GM12891 (cell line): ENCODE results near the gene DAAM1.

ENCODE experiments used
- DNase-seq: peaks from one replicate; pipeline ENCODE4 v3.0.0; 2011; ENCODE audit warnings: low spot score; ENCODE audit not compliant: insufficient read length
- FAIRE-seq: peaks from 2 replicates; lab custom pipeline; 2011; peaks lifted over from hg19 to GRCh38; lab: Jason Lieb, UNC
- PAX5 ChIP-seq: IDR thresholded peaks from 2 replicates; pipeline ENCODE4 v1.6.1; 2011; ENCODE audit warnings: low read length, moderate library complexity, mild to moderate bottlenecking; ENCODE audit not compliant: insufficient read depth, severe bottlenecking
- POLR2A ChIP-seq: IDR thresholded peaks from 2 replicates; pipeline ENCODE4 v1.6.1; 2011; ENCODE audit warnings: low read depth, low read length, control low read depth
- POLR2AphosphoS5 ChIP-seq: IDR thresholded peaks from 2 replicates; pipeline ENCODE4 v1.6.1; 2011; ENCODE audit warnings: low read depth, low read length, control low read depth
- POU2F2 ChIP-seq: IDR thresholded peaks from 2 replicates; pipeline ENCODE4 v1.6.1; 2011; ENCODE audit warnings: low read depth, mild to moderate bottlenecking, control low read depth, low read length, moderate library complexity
- SPI1 ChIP-seq: IDR thresholded peaks from 2 replicates; pipeline ENCODE4 v1.6.1; 2011; ENCODE audit warnings: low read depth, low read length, control low read depth
- TAF1 ChIP-seq: IDR thresholded peaks from 2 replicates; pipeline ENCODE4 v1.6.1; 2011; ENCODE audit warnings: low read depth, low read length, control low read depth

DAAM1 gene

GRCh38 chr14:59338761-59339160 lies 150.3 kb downstream of the DAAM1 start:
- DNase-seq (no peak), FAIRE-seq (no peak)
- no peak for TF ChIP-seq POLR2AphosphoS5
- no peak for TF ChIP-seq POLR2A
- TF ChIP-seq POU2F2: no peak
- no peak for TF ChIP-seq SPI1
- TF ChIP-seq TAF1: no peak
- TF ChIP-seq PAX5: no peak

DNA sequence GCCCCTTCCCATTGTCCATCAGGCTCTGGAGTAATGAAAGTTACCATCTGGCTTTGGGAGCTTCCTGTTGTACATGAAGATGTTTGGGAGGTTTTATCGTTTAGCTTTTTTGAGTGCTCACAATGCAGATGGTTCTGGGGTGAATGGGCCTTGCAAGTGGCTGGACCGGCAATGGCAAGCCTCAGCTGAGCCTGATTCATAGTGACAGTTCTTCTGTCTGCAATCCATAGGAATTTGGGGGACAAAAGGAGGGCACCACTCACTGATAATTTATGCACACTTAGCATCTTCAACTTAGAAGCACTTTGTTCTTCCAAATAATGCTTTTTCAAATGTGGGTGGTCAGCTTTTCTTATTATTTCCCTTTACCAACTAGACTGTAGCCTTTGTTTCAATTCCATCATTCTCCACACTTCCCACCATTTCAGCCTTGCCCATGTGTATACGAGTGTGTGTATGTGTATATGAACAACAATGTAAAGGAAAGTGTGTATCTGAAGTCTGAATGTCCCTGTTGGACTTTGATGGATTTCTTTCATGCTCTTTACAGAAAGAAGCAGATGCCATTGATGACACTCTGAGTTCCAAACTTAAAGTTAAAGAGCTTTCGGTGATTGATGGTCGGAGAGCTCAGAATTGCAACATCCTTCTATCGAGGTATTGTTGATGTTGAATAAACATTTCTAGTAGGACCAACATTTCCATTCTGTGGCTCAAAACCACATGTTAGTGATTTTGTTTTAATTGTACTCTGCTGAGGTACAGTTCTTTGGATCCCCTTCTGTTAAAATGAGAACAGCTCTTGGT lies 151.3 kb downstream of the DAAM1 start:
- FAIRE-seq (no peak), DNase-seq (no peak)
- no peak for TF ChIP-seq PAX5
- no peak for TF ChIP-seq POLR2AphosphoS5
- TF ChIP-seq SPI1: no peak
- no peak for TF ChIP-seq POU2F2
- no peak for TF ChIP-seq POLR2A
- no peak for TF ChIP-seq TAF1

DNA sequence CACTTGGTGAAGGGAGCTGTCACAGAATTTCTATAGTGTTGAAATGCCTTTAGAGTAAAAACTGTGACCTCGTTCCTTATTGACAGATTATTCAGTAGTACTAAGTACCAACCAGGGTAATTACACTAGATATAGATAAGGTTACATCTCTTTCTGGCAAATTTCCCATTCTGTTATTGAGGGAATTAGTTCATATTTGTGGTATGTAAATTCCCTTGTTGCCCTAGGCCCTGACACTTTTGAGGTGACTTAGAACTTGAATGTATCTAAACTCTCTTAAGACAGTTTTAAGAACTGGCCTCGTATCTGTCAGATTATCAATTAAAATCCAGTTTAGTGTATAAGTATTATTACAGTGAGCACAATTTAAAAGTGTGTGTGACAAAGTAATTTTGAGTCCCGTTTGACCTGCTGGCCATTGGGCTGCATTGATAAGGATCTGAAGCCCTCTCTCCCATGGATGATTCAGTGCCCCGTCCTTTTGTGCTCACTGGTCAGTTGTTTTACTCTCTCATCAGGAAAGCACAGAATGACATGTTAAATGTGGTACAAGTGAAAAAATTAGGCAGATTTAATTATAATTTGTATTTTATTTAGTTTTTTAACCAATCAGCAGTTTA lies 153.5 kb downstream of the DAAM1 start:
- FAIRE-seq (no peak), DNase-seq (no peak)
- TF ChIP-seq SPI1 (no peak), POLR2AphosphoS5 (no peak), PAX5 (no peak), POLR2A (no peak), TAF1 (no peak), POU2F2 (no peak)

GRCh38 chr14:59342516-59343484 lies 154.3 kb downstream of the DAAM1 start:
- DNase-seq (no peak), FAIRE-seq (no peak)
- no peak for TF ChIP-seq SPI1
- TF ChIP-seq PAX5: no peak
- TF ChIP-seq POU2F2: no peak
- TF ChIP-seq POLR2A: no peak
- no peak for TF ChIP-seq TAF1
- TF ChIP-seq POLR2AphosphoS5: no peak

GRCh38 chr14:59343585-59343984 lies 155.1 kb downstream of the DAAM1 start:
- DNase-seq (no peak), FAIRE-seq (no peak)
- no peak for TF ChIP-seq SPI1
- TF ChIP-seq POLR2A: no peak
- TF ChIP-seq POU2F2: no peak
- TF ChIP-seq POLR2AphosphoS5: no peak
- no peak for TF ChIP-seq TAF1
- no peak for TF ChIP-seq PAX5

DNA sequence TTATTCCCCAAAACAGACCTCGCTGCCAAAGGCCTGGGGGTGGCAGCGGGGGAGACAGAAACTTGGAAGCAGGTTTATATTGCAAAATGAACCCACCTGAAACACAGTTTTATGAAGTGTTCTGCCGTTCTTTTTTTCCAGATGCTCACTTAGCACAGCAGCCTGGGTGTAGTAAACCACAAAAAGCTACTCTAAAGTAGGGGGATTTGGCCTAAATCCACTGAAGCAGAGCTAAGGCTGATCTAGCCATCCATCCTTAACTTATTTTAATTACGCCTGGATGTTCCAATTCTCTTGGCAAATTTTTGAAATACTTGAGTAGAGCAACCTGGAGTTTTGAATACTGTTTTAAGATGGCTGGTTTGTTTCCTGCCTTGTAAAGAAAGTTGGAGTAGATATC lies 155.5 kb downstream of the DAAM1 start:
- DNase-seq (no peak), FAIRE-seq (no peak)
- no peak for TF ChIP-seq POLR2A
- TF ChIP-seq POU2F2: no peak
- no peak for TF ChIP-seq SPI1
- no peak for TF ChIP-seq PAX5
- TF ChIP-seq POLR2AphosphoS5: no peak
- TF ChIP-seq TAF1: no peak

DNA sequence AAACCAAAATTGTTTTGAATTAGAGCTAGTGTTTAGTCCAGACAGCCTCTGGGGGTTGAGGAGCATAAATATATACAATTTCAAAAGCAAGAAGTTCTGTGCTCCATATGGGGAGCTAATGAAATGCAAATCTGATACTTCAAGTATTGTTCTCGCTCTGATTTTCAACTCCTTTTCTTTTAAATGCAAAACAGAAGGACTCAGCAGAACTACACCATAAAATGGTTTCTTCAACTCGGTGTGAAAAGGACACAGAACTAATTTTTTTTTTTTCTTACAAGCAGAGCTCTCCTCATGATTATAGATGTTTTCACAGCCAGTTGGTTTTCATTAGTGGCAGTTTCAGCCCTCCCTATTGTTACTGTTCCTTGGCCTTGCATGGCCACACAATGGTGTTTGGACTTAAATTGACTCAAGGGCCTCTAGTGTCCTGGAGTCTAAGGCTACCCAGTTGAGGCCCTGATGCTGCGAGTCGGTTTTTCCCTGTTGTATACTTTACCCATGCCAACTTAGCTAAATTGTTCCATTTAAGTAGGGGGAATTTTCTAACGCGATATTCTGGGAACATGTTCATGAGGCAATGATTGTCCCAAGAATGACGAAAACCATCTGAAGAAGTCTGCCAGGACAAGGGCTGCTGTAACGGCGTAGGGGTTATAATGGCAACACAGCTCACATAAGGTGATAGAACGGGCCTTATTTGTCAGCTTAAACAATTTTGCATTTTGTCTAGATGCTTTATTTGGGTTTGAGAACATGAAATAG lies 156.4 kb downstream of the DAAM1 start:
- DNase-seq (no peak), FAIRE-seq (no peak)
- no peak for TF ChIP-seq POLR2AphosphoS5
- TF ChIP-seq SPI1: no peak
- TF ChIP-seq PAX5: no peak
- no peak for TF ChIP-seq POLR2A
- TF ChIP-seq POU2F2: no peak

GRCh38 chr14:59346329-59346728 lies 157.9 kb downstream of the DAAM1 start:
- TF ChIP-seq POLR2A: no peak
- TF ChIP-seq PAX5: no peak
- TF ChIP-seq TAF1: no peak
- TF ChIP-seq SPI1: no peak
- TF ChIP-seq POLR2AphosphoS5: no peak
- no peak for TF ChIP-seq POU2F2
- FAIRE-seq (no peak), DNase-seq (no peak)
